HG03097 (cell line): Measurements from ENCODE around the gene NDUFA5.
"Not testable (repeated sequence)": the region's sequence is repeated elsewhere in the genome, so short reads cannot be mapped to it uniquely, and the experiment has no call there.

ENCODE experiments used
- ATAC-seq: cut with Tn5 transposase; IDR thresholded peaks from one replicate; pipeline ENCODE4 v1.9.1; 2021; ENCODE audit not compliant: unreplicated experiment, low FRiP score

The NDUFA5 gene

DNA sequence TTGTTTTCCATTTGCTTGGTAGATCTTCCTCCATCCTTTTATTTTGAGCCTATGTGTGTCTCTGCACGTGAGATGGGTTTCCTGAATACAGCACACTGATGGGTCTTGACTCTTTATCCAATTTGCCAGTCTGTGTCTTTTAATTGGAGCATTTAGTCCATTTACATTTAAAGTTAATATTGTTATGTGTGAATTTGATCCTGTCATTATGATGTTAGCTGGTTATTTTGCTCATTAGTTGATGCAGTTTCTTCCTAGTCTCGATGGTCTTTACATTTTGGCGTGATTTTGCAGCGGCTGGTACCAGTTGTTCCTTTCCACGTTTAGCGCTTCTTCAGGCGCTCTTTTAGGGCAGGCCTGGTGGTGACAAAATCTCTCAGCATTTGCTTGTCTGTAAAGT, 31.1 kb downstream of the NDUFA5 start:
- not testable (repeated sequence) for ATAC-seq

DNA sequence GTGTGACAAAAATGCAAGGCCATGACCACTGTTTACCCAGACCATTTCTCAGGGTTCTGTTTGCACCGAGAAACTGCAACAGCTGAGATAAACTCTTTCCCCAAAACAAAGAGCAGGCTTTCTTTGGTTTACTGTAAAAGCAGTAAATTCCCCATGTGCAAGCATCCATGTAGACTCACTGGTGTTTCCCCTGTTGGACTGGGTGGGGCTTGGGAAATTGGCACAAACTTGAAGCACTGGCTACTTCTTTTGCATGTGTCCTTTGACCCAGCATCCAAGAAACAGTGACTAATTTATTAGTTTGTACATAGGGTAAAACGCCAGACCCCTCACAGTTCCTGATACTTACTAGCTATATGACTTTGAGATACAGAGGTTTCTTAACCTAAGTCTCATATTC, 35.6 kb downstream of the NDUFA5 start:
- no peak for ATAC-seq

DNA sequence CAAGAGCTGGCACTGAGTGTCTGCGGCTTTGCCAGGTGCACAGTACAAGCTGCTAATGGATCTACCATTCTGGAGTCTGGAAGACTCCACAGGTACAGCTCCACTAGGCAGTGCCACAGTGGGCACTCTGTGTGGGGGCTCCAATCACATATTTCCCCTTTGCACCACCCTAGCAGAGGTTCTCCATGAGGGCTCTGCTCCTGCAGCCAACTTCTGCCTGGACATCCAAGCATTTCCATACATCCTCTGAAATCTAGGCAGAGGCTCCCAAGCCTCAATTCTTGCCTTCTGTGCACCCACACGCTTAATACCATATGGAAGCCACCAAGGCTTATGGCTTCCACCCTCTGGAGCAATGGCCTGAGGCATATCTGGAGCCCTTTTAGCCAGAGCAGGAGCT, 52.4 kb downstream of the NDUFA5 start:
- ATAC-seq, result no peak

DNA sequence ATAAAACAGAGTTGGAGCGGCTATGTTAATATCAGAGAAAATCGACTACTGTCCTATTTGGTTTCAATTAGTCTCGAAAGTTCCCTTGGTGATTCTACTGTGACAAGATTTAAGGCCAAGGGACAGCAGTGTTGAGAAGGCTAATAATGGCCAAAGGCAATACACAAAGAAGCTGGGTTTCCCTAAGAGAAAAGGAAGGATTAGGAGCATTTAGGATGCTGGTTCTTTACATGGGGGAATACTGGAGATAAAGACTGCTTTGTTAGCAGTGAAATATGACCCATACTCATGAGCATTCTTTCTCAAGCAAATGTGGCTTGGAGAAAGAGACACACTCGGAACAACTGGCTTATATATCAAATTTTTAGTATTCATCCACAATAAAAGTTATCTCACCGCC, 55.4 kb downstream of the NDUFA5 start:
- ATAC-seq, result no peak

DNA sequence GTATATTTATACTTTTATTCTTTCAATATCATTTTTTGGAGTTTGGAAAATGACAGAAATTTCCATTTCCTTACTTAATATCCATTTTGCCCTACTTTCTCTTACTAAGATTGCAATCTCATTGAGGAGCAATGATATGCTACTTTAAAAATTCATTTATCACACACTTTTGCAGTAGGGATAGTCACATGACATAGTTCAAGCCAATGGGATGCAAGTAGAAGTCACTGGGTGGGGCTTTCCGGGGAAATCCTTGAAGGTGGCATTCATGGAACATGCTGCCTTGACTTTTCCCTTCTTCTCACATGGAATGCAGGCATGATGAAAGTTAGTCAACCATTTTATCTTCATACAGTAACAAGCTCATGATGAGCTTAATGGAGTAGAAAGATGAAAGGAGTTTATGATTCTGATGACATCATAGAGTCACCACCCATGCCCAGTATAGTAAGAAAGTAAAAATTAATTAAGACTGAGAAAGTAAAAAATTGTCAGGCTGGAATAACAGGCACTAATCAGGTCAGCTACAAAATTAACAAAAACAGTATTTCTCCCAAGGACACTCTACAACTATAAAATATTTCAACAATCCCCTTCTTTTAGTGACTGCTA, 56.6 kb downstream of the NDUFA5 start:
- ATAC-seq, result no peak

DNA sequence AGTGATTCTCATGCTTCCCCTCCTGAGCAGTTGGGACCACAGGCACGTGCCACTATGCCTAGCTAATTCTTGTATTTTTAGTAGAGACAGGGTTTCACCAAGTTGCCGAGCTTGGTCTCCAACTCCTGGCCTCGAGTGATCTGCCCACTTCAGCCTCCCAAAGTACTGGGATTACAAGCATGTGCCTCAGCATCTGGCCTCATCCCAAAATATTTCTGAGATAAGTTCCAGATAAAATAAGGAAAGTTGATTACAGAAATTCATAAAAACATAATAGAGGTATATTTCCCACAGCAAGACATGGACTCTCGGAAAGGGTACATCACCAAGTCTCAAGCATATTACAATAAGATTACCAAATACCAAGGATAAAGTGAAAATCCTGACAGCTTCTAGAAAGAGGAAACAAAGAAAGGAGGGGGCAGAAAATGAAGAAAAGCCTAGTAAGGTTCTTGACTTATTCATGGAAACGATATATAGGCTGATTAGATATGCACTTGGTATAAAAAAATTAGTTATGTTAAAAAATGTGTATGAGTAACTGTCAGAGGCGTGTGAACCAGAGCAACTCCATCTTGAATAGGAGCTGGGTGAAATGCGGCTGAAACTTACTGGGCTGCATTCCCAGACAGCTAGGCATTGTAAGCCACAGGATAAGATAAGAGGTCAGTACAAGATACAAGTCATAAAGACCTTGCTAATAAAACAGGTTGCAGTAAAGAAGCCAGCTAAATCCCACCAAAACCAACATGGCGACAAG, 58.2 kb downstream of the NDUFA5 start:
- ATAC-seq, result no peak

DNA sequence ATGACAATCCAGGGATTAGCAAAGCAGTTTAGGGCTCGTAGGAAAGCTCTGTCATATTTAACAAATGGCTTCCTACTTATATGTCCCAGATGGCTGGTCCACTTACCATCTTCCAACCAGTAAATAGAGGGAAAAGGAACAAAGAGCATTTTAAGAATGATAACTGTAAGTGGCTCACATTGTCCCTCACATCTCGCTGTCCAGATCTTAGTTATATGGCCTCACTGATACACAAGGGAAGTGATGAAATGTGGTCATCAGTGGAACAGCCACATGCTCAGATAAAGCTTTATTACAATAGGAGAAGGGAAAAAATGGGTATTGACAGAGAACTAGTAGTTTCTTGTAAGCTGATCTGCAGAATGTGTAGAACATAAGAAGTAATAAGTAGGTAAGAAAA, 59.0 kb downstream of the NDUFA5 start:
- ATAC-seq, result no peak

DNA sequence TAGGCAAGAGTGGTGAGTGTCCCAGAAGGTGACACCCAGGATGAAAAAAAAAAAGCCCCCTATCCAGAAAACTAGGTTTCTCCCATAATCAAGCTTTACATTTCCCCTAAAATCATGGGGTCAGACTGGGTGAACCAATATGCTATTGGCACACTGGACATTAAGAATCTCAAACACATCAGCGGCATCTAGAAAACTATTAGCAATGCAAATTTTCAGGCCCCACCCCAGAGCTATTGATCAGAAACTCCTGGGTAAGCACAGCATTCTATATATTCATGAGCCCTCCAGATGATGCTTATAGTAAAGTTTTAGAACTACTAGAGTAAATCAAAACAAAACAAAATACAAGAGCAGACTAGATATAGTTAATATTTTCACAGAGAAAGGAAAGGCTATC, 59.6 kb downstream of the NDUFA5 start:
- ATAC-seq, result no peak

DNA sequence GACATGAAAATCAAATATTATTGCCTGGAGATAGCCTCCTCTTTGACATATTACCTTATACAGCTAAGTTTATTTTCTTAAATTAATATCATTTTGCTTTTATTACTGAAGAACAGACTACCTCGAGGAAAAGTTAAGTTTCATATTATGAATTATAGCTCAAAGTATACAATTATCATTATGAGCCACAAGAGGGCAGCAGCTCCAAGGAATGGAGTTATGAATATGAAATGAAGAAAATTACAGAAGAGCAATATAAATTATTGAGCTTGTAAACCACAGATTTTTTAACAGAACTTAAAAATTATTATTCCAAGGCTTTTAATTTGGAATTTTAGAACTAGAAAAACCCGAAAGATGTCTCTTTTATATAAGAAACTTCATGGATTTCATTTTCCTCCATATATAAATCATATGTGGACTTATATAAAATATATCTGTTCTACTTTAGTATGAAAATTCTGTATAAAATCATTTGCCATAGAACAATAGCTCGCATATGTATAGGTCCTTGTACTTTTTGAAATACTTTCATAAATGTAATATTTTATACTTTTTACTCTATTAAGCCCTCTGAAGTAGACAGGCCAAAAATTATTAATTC, 63.3 kb downstream of the NDUFA5 start:
- no peak for ATAC-seq

DNA sequence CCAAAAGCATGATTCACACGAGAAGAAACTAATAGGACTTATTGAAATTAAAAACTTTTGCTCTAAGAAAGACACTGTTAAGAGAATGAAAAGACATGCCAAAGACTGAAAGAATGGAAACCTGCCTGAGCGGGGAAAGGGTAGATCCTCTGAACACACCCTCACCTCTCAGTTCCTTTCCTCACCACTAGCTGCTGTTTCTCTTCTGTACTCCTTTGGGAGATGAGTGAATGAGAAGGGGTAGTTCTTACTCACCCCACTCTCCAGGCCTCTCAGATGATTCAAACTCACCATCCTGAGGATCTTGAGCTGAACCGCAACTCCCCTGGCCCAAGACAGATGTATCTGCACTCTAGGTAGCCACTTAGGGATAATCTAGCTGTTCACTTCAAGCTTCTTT, 65.1 kb downstream of the NDUFA5 start:
- ATAC-seq, result peak; percentile 68
